Caco-2 (cell line): ENCODE measurements around the gene CAPN12. TPM values are rescaled to one million over a fixed set of nuclear protein-coding genes. Genes with fewer than 3 reads are reported as not detected.

ENCODE experiments used
- BruUV-seq: library from RNA; stranded (reverse); fragments of 400-500 nt; replicated peaks from 2 replicates; lab custom pipeline; 2021; lab: Mats Ljungman, UMichigan
- CTCF ChIA-PET: fragments of 300-600 bp; sonication (Branson Sonifier 250); formaldehyde crosslinking; loops from one replicate; lab custom pipeline; 2022; ENCODE audit warnings: antibody characterized with exemption; lab: Charles Lee
- POLR2A ChIA-PET: fragments of 300-600 bp; sonication (Branson Sonifier 250); formaldehyde crosslinking; loops from one replicate; lab custom pipeline; 2022; ENCODE audit warnings: antibody characterized with exemption; lab: Charles Lee
- DNase-seq, 2 experiments: peaks; one replicate each; pipeline versions ENCODE4 v3.0.0 to v3.0.0-alpha.2; 2020 to 2022
- H3K27me3 ChIP-seq: replicated peaks from 2 replicates; pipeline ENCODE4 v1.6.0; 2011; ENCODE audit warnings: low read length; ENCODE audit not compliant: control insufficient read depth, insufficient read depth
- H3K36me3 ChIP-seq: 2 replicates; pipeline ENCODE4 v1.5.1; 2011; ENCODE audit warnings: low read length; ENCODE audit not compliant: control insufficient read depth, insufficient read depth
- H3K4me1 ChIP-seq: fragments of 250-450 bp; sonication (Bioruptor Pico); 2 replicates; pipeline ENCODE4 v1.5.1; 2020; ENCODE audit warnings: mild to moderate bottlenecking
- H3K4me3 ChIP-seq: 2 replicates; pipeline ENCODE4 v1.5.1; 2011; ENCODE audit warnings: low read depth, mild to moderate bottlenecking, control low read depth, low read length
- H3K9me3 ChIP-seq: fragments of 250-450 bp; sonication (Bioruptor Pico); 2 replicates; pipeline ENCODE4 v1.5.1; 2020; ENCODE audit warnings: mild to moderate bottlenecking, moderate library complexity
- H3K27ac Mint-ChIP-seq: one replicate; pipeline ENCODE4 v1.8.0; 2022; ENCODE audit warnings: mixed read lengths; ENCODE audit not compliant: unreplicated experiment
- H3K27me3 Mint-ChIP-seq: one replicate; pipeline ENCODE4 v1.8.0; 2022; ENCODE audit warnings: mixed read lengths; ENCODE audit not compliant: insufficient read depth, unreplicated experiment
- H3K36me3 Mint-ChIP-seq: one replicate; pipeline ENCODE4 v1.8.0; 2022; ENCODE audit warnings: mild to moderate bottlenecking, mixed read lengths; ENCODE audit not compliant: insufficient read depth, unreplicated experiment
- H3K4me1 Mint-ChIP-seq: one replicate; pipeline ENCODE4 v1.8.0; 2022; ENCODE audit warnings: low read depth, mixed read lengths; ENCODE audit not compliant: unreplicated experiment
- H3K4me3 Mint-ChIP-seq: one replicate; pipeline ENCODE4 v1.8.0; 2022; ENCODE audit warnings: mild to moderate bottlenecking, moderate library complexity, mixed read lengths; ENCODE audit not compliant: unreplicated experiment
- H3K9me3 Mint-ChIP-seq: one replicate; pipeline ENCODE4 v1.8.0; 2022; ENCODE audit warnings: mixed read lengths; ENCODE audit not compliant: unreplicated experiment
- intact Hi-C: fragments of 100-400 bp; cut with micrococcal nuclease; formaldehyde crosslinking; loops from one replicate; pipeline ENCODE4 v1.10.0; 2022; ENCODE audit not compliant: unreplicated experiment
- total RNA-seq: library from RNA; stranded (reverse); gene quantifications from 2 replicates; pipeline ENCODE4 v1.2.3, GENCODE V29; 2022
- TF ChIP-seq, protein P1 (sequence below), 2 experiments: fragments of 200-600 bp in 1 of 2; IDR thresholded peaks; 1 replicate in 1 of 2; 2 replicates in 1 of 2; pipeline versions ENCODE4 v1.5.1 to v1.8.0; 2011 to 2022; ENCODE audit warnings: antibody characterized with exemption in 1 of 2, control low read depth in 1 of 2, inconsistent platforms in 1 of 2, low read depth in 1 of 2, low read length in 1 of 2, mild to moderate bottlenecking in 1 of 2, moderate library complexity in 1 of 2; ENCODE audit not compliant: insufficient read depth in 1 of 2, severe bottlenecking in 1 of 2, unreplicated experiment in 1 of 2

The CAPN12 gene
- total RNA-seq, 1 experiment from 2014 or later: 8.8 TPM

DNA sequence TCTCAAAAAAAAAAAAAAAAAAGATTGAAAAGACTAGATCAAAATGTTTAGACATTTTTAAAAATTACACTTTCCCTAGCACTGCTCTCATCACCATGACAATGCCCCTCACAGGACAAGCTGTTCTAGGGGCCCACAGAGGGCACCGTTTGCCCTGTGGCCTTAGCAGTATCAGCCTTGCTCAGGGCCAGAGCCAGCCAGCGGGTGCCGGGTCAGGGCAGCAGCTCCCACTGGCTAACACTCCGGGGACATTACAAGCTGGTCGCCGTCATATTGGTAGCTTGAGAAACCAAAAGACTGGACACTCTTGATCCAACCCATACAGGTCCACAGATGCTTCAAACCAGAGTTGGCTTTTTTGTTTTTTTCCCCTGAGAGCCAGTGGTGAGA lies 18.0 kb downstream of the CAPN12 start:
- Mint-ChIP-seq H3K36me3 (peaks cover 100% of the 10 kb centered on the region), H3K9me3 (no peaks in the 10 kb centered on the region), H3K4me1 (peaks cover 17% of the 10 kb centered on the region), H3K27ac (no peak overlapping the region), H3K27me3 (no peaks in the 10 kb centered on the region), H3K4me3 (no peak overlapping the region)
- BruUV-seq: no TSS peak
- peaks cover 12% of the 10 kb centered on the region for H3K4me1 ChIP-seq
- H3K9me3 ChIP-seq: no peaks in the 10 kb centered on the region
- TF ChIP-seq, protein P1, sequence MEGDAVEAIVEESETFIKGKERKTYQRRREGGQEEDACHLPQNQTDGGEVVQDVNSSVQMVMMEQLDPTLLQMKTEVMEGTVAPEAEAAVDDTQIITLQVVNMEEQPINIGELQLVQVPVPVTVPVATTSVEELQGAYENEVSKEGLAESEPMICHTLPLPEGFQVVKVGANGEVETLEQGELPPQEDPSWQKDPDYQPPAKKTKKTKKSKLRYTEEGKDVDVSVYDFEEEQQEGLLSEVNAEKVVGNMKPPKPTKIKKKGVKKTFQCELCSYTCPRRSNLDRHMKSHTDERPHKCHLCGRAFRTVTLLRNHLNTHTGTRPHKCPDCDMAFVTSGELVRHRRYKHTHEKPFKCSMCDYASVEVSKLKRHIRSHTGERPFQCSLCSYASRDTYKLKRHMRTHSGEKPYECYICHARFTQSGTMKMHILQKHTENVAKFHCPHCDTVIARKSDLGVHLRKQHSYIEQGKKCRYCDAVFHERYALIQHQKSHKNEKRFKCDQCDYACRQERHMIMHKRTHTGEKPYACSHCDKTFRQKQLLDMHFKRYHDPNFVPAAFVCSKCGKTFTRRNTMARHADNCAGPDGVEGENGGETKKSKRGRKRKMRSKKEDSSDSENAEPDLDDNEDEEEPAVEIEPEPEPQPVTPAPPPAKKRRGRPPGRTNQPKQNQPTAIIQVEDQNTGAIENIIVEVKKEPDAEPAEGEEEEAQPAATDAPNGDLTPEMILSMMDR (IDR thresholded peaks at IDR 0.05; ENCODE audit: insufficient read depth in 1 of 2, low read depth in 1 of 2, low read length in 1 of 2, severe bottlenecking in 1 of 2, unreplicated experiment in 1 of 2): no peak
- ChIA-PET POLR2A (interaction anchor here (0.7 kb wide), 1 partner anchor 92 kb away, joined by 11 read pairs; no protein-coding TSS in a partner anchor), CTCF (interaction anchor here (0.7 kb wide), 1 partner anchor 87 kb away, joined by 3 read pairs; no protein-coding TSS in a partner anchor)
- DNase-seq: no peak
- H3K36me3 ChIP-seq: peaks cover 13% of the 10 kb centered on the region
- intact Hi-C loops: no loop called here
- no peaks in the 10 kb centered on the region for H3K27me3 ChIP-seq
- H3K4me3 ChIP-seq: no peak overlapping the region

DNA sequence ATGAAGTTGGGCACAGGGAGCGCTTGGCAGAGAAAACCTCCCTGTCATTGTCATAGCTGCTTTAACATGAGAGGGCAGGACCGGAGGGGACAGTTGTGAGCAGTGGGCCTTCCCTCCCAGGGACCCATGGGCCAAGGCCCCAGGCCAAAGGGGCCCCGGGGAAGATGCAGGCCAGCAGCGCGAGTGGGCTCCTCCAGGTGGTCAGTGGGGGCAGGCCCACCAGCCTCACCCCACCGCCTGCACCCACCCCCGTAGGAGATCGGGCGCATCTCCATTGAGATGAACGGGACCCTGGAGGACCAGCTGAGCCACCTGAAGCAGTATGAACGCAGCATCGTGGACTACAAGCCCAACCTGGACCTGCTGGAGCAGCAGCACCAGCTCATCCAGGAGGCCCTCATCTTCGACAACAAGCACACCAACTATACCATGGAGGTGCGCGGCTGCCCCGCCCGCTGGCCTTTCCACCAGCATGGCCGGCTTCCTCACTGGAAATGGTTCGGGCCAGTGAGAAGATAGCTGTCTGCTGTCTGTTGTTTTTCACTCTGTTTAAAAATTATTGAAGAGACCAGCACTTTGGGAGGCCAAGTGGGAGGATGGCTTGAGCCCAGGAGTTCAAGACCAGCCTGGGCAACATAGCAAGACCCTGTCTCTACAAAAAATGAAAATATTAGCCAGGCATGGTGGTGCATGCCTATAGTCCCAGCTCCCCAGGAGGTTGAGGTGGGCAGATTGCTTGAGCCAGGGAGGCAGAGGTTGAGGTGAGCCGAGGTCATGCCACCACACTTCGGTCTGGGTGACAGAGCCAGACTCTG lies 18.6 kb downstream of the CAPN12 start:
- H3K27me3 Mint-ChIP-seq: no peaks in the 10 kb centered on the region
- H3K36me3 ChIP-seq: peaks cover 13% of the 10 kb centered on the region
- H3K27me3 ChIP-seq: no peaks in the 10 kb centered on the region
- peaks cover 17% of the 10 kb centered on the region for H3K4me1 ChIP-seq
- H3K4me3 Mint-ChIP-seq: no peak overlapping the region
- no TSS peak for BruUV-seq
- POLR2A ChIA-PET: interaction anchor here (0.7 kb wide), 1 partner anchor 91 kb away, joined by 11 read pairs; no protein-coding TSS in a partner anchor
- CTCF ChIA-PET: interaction anchor here (0.7 to 1.4 kb wide), 2 partner anchors 86 to 323 kb away, joined by 3 to 5 read pairs; partner anchors contain the start of gene FAM98C
- H3K4me3 ChIP-seq: no peak overlapping the region
- H3K36me3 Mint-ChIP-seq: peaks cover 100% of the 10 kb centered on the region
- TF ChIP-seq, protein P1 (IDR thresholded peaks at IDR 0.05; ENCODE audit: insufficient read depth in 1 of 2, low read depth in 1 of 2, low read length in 1 of 2, severe bottlenecking in 1 of 2, unreplicated experiment in 1 of 2): no peak
- no peaks in the 10 kb centered on the region for H3K9me3 Mint-ChIP-seq
- H3K9me3 ChIP-seq: no peaks in the 10 kb centered on the region
- no peak for DNase-seq
- intact Hi-C loops: no loop called here
- H3K27ac Mint-ChIP-seq: no peak overlapping the region
- H3K4me1 Mint-ChIP-seq: peaks cover 17% of the 10 kb centered on the region

GRCh38 chr19:38723990-38724854 lies 20.1 kb downstream of the CAPN12 start:
- H3K36me3 ChIP-seq: peaks cover 12% of the 10 kb centered on the region
- TF ChIP-seq, protein P1 (IDR thresholded peaks at IDR 0.05; ENCODE audit: insufficient read depth in 1 of 2, low read depth in 1 of 2, low read length in 1 of 2, severe bottlenecking in 1 of 2, unreplicated experiment in 1 of 2): no peak
- no peaks in the 10 kb centered on the region for H3K27me3 ChIP-seq
- no peaks in the 10 kb centered on the region for H3K9me3 Mint-ChIP-seq
- peaks cover 29% of the 10 kb centered on the region for H3K4me1 ChIP-seq
- peaks cover 100% of the 10 kb centered on the region for H3K36me3 Mint-ChIP-seq
- no peak overlapping the region for H3K4me3 Mint-ChIP-seq
- intact Hi-C loops: no loop called here
- H3K4me1 Mint-ChIP-seq: peaks cover 10% of the 10 kb centered on the region
- no peaks in the 10 kb centered on the region for H3K9me3 ChIP-seq
- ChIA-PET CTCF (interaction anchor here (1.0 to 1.4 kb wide), 2 partner anchors 90 to 322 kb away, joined by 3 to 5 read pairs; partner anchors contain the start of gene FAM98C), POLR2A (no interaction called here)
- no peak overlapping the region for H3K27ac Mint-ChIP-seq
- no peaks in the 10 kb centered on the region for H3K27me3 Mint-ChIP-seq
- BruUV-seq: TSS peak; percentile 75
- no peak for DNase-seq
- H3K4me3 ChIP-seq: no peak overlapping the region
